Stomach (tissue), 4 donors: ENCODE data around the gene EZH2.

Experiments
- EP300 ChIP-seq: sonication (generic); formaldehyde crosslinking; IDR thresholded peaks from one replicate; pipeline ENCODE4 v1.6.1; 2017; ENCODE audit warnings: antibody characterized with exemption
- TF ChIP-seq, protein P1 (sequence below), 7 experiments: fragments of 450-650 bp in 4 of 7; fragments of 200-600 bp in 3 of 7; sonication (generic) in 3 of 7; IDR thresholded peaks; one replicate each; pipeline ENCODE4 v1.5.1; 2016 to 2019; ENCODE audit warnings: antibody characterized with exemption in 7 of 7, control low read depth in 2 of 7, mild to moderate bottlenecking in 1 of 7

DNA sequence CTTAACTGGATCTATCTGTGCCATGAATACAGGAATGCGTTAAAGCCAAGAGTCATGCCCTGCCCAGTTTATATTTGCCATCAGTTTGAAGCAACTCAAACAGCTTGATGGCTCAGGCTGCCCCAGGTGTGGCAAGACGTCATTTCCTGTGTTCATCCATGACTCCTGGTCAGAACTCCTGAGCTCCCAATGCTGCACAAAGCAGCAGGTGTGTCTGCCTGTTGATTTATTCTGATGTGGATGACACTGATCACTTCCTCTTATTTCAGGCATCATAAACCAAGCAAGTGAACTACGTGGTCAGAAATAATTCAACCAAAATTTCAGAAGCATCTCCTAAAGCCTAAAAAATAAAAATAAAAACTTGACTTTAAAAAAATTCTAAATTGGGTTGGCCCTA lies 68.5 kb downstream of the EZH2 start:
- TF ChIP-seq, protein P1, sequence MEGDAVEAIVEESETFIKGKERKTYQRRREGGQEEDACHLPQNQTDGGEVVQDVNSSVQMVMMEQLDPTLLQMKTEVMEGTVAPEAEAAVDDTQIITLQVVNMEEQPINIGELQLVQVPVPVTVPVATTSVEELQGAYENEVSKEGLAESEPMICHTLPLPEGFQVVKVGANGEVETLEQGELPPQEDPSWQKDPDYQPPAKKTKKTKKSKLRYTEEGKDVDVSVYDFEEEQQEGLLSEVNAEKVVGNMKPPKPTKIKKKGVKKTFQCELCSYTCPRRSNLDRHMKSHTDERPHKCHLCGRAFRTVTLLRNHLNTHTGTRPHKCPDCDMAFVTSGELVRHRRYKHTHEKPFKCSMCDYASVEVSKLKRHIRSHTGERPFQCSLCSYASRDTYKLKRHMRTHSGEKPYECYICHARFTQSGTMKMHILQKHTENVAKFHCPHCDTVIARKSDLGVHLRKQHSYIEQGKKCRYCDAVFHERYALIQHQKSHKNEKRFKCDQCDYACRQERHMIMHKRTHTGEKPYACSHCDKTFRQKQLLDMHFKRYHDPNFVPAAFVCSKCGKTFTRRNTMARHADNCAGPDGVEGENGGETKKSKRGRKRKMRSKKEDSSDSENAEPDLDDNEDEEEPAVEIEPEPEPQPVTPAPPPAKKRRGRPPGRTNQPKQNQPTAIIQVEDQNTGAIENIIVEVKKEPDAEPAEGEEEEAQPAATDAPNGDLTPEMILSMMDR (IDR thresholded peaks at IDR 0.05), result no peak
- TF ChIP-seq EP300, result no peak
